Stomach (tissue), 9 donors: ENCODE measurements around the gene RBBP8NL. TPM values are rescaled to one million over a fixed set of nuclear protein-coding genes. Genes with fewer than 3 reads are reported as not detected.

Source experiments
- DNase-seq, 2 donors: peaks; one replicate each; pipeline versions ENCODE4 v3.0.0 to v3.0.0-alpha.2; 2013 to 2019
- H3K27ac ChIP-seq, 5 donors: fragments of 200-600 bp in 4 of 5; sonication (generic) in 4 of 5; one replicate each; pipeline ENCODE4 v1.5.1; 2013 to 2019; ENCODE audit warnings: mild to moderate bottlenecking in 1 of 5, moderate library complexity in 1 of 5
- H3K27me3 ChIP-seq, 3 donors: fragments of 200-600 bp; sonication (generic); one replicate each; pipeline ENCODE4 v1.5.1; 2017 to 2019; ENCODE audit warnings: mixed run types in 1 of 3
- H3K36me3 ChIP-seq, 4 donors: fragments of 200-600 bp; sonication (generic); 1 replicate in 3 of 4; 2 replicates in 1 of 4; pipeline ENCODE4 v1.5.1; 2016 to 2019
- H3K4me1 ChIP-seq, 4 donors: fragments of 200-600 bp; sonication (generic); one replicate each; pipeline ENCODE4 v1.5.1; 2016 to 2019
- H3K4me3 ChIP-seq, 4 donors: fragments of 200-600 bp; sonication (generic) in 3 of 4; one replicate each; pipeline ENCODE4 v1.5.1; 2016 to 2019; ENCODE audit warnings: mild to moderate bottlenecking in 1 of 4
- H3K9me3 ChIP-seq, 4 donors: fragments of 200-600 bp; sonication (generic); one replicate each; pipeline ENCODE4 v1.5.1; 2016 to 2019
- CTCF ChIP-seq, 7 experiments: fragments of 450-650 bp in 4 of 7; fragments of 200-600 bp in 3 of 7; sonication (generic) in 3 of 7; IDR thresholded peaks; one replicate each; pipeline ENCODE4 v1.5.1; 2016 to 2019; ENCODE audit warnings: antibody characterized with exemption in 7 of 7, control low read depth in 2 of 7, mild to moderate bottlenecking in 1 of 7
- EP300 ChIP-seq: sonication (generic); formaldehyde crosslinking; IDR thresholded peaks from one replicate; pipeline ENCODE4 v1.6.1; 2017; ENCODE audit warnings: antibody characterized with exemption
- POLR2A ChIP-seq, 4 donors: fragments of 450-650 bp; IDR thresholded peaks; one replicate each; pipeline ENCODE4 v1.6.1; 2016; ENCODE audit warnings: antibody characterized with exemption in 4 of 4, control low read depth in 2 of 4, mild to moderate bottlenecking in 1 of 4, moderate library complexity in 1 of 4
- POLR2AphosphoS5 ChIP-seq, 3 donors: sonication (generic); formaldehyde crosslinking; IDR thresholded peaks; one replicate each; pipeline ENCODE4 v1.6.1; 2016; ENCODE audit warnings: antibody characterized with exemption in 3 of 3
- WGBS, 5 donors: extraction: QIAGEN DNeasy Blood & Tissue Kit in 3 of 5; methylation state at CpG; one replicate each; pipeline versions ENCODE4 v1.1.5 to v1.1.7; 2013 to 2018; 5-methylcytosine and 5-hydroxymethylcytosine counted together
- intact Hi-C: fragments of 100-400 bp; cut with DNase I; formaldehyde crosslinking; loops from one replicate; pipeline ENCODE4 v1.15.1; 2023; ENCODE audit warnings: low total_unique reads
- polyA plus RNA-seq, 3 donors: library from polyadenylated mRNA; stranded (reverse); fragments of 200-250 nt; gene quantifications; one replicate each; pipeline ENCODE4 v1.2.3, GENCODE V29; 2013
- total RNA-seq, 5 donors: library from RNA; depleted of rRNA; stranded (reverse); fragments of >200 nt; gene quantifications; one replicate each; pipeline versions ENCODE4 v1.1.0 to v1.2.3, GENCODE V29; 2014 to 2016
- donor health status: healthy with polysubstance abuse.
- donor health status: Bipolar disorder and iron deficiency.
- donor health status: healthy.

RBBP8NL gene
- total and polyA plus RNA-seq, 8 donors: 0.45 to 8.0 (median 2.2) TPM; not detected in 2

GRCh38 chr20:62458275-62459251 is 31.2 kb upstream of the RBBP8NL start:
- Histone ChIP-seq H3K36me3 (peaks cover 0 to 7% (median 0%) of the 10 kb centered on the region in 4 donors), H3K4me1 (peaks cover 9 to 42% (median 39%) of the 10 kb centered on the region in 4 donors), H3K4me3 (no peak overlapping the region), H3K9me3 (no peaks in the 10 kb centered on the region), H3K27ac (no peak overlapping the region), H3K27me3 (peaks cover 0 to 71% (median 7%) of the 10 kb centered on the region in 3 donors)
- intact Hi-C loops: no loop called here
- TF ChIP-seq POLR2A (IDR thresholded peaks at IDR 0.05) (no peak), CTCF (IDR thresholded peaks at IDR 0.05) (no peak), EP300 (no peak), POLR2AphosphoS5 (IDR thresholded peaks at IDR 0.05) (no peak)
- peak; percentile 56 to 69 for DNase-seq
- WGBS, 5 donors: 35 to 47% (median 39%) methylated on average over 23 to 41 of the region's 41 CpGs

- H3K27me3 ChIP-seq: peaks cover 0 to 78% (median 7%) of the 10 kb centered on the region in 3 donors
- no peaks in the 10 kb centered on the region for H3K9me3 ChIP-seq
- TF ChIP-seq POLR2AphosphoS5 (IDR thresholded peaks at IDR 0.05) (no peak), EP300 (no peak), CTCF (IDR thresholded peaks at IDR 0.05) (no peak), POLR2A (IDR thresholded peaks at IDR 0.05) (no peak)
- 72 to 86% (median 81%) methylated on average over 9 to 20 of the region's 20 CpGs for WGBS, 5 donors
- no peaks in the 10 kb centered on the region for H3K36me3 ChIP-seq
- no peak for DNase-seq
- H3K4me1 ChIP-seq: peaks cover 9 to 43% (median 41%) of the 10 kb centered on the region in 4 donors
- H3K4me3 ChIP-seq: no peak overlapping the region
- no peak overlapping the region for H3K27ac ChIP-seq
- intact Hi-C loops: no loop called here
These were observed 30.5 kb upstream of the RBBP8NL start for GRCh38 chr20:62457831-62458230.

GRCh38 chr20:62457098-62457497 is 29.8 kb upstream of the RBBP8NL start:
- Histone ChIP-seq H3K9me3 (no peaks in the 10 kb centered on the region), H3K4me1 (peaks cover 9 to 50% (median 42%) of the 10 kb centered on the region in 4 donors), H3K27me3 (peaks cover 0 to 82% (median 7%) of the 10 kb centered on the region in 3 donors), H3K36me3 (no peaks in the 10 kb centered on the region), H3K4me3 (no peak overlapping the region), H3K27ac (no peak overlapping the region)
- intact Hi-C loops: no loop called here
- no peak for TF ChIP-seq POLR2A (IDR thresholded peaks at IDR 0.05)
- DNase-seq: no peak
- WGBS, 5 donors: 82 to 85% (median 85%) methylated on average over 10 to 17 of the region's 17 CpGs

- no peak for DNase-seq
- no peak for TF ChIP-seq EP300
- TF ChIP-seq POLR2AphosphoS5 (IDR thresholded peaks at IDR 0.05): no peak
- TF ChIP-seq POLR2A (IDR thresholded peaks at IDR 0.05): no peak
- peaks cover 6 to 38% (median 30%) of the 10 kb centered on the region in 4 donors for H3K4me1 ChIP-seq
These were observed 28.6 kb upstream of the RBBP8NL start for GRCh38 chr20:62455929-62456328.

GRCh38 chr20:62454904-62455636 is 27.7 kb upstream of the RBBP8NL start:
- peak in 1 of 2 donors; percentile 51 for DNase-seq
- intact Hi-C loops: no loop called here
- H3K27ac ChIP-seq: no peak overlapping the region
- TF ChIP-seq EP300 (no peak), CTCF (IDR thresholded peaks at IDR 0.05) (no peak), POLR2A (IDR thresholded peaks at IDR 0.05) (no peak), POLR2AphosphoS5 (IDR thresholded peaks at IDR 0.05) (no peak)
- 70 to 77% (median 74%) methylated on average over 27 to 30 of the region's 30 CpGs for WGBS, 5 donors
- no peaks in the 10 kb centered on the region for H3K9me3 ChIP-seq
- H3K4me1 ChIP-seq: peaks cover 6 to 30% (median 22%) of the 10 kb centered on the region in 4 donors
- peaks cover 0 to 81% (median 12%) of the 10 kb centered on the region in 3 donors for H3K27me3 ChIP-seq
- H3K4me3 ChIP-seq: no peak overlapping the region
- H3K36me3 ChIP-seq: no peaks in the 10 kb centered on the region

More at GRCh38 chr20:62455929-62456328, 28.6 kb upstream of the RBBP8NL start:
- H3K4me3 ChIP-seq: no peak overlapping the region
- intact Hi-C loops: no loop called here
- H3K27me3 ChIP-seq: peaks cover 0 to 80% (median 7%) of the 10 kb centered on the region in 3 donors
- no peak overlapping the region for H3K27ac ChIP-seq
- no peaks in the 10 kb centered on the region for H3K36me3 ChIP-seq
- WGBS, 5 donors: 74 to 87% (median 85%) methylated on average over 6 to 15 of the region's 15 CpGs
- H3K9me3 ChIP-seq: no peaks in the 10 kb centered on the region
